Tongue (tissue), 2 donors: Measurements from ENCODE around the gene MED14. TPM values are rescaled to one million over a fixed set of nuclear protein-coding genes. Genes with fewer than 3 reads are reported as not detected.

Source experiments
- DNase-seq: peaks from one replicate; pipeline ENCODE4 v3.0.0-alpha.2; 2015
- total RNA-seq: library from RNA; depleted of rRNA; stranded (reverse); fragments of >200 nt; gene quantifications from one replicate; pipeline ENCODE4 v1.2.3, GENCODE V29; 2014

Gene MED14
- total RNA-seq, 1 donor from 2014 or later, result 42.0 TPM

DNA sequence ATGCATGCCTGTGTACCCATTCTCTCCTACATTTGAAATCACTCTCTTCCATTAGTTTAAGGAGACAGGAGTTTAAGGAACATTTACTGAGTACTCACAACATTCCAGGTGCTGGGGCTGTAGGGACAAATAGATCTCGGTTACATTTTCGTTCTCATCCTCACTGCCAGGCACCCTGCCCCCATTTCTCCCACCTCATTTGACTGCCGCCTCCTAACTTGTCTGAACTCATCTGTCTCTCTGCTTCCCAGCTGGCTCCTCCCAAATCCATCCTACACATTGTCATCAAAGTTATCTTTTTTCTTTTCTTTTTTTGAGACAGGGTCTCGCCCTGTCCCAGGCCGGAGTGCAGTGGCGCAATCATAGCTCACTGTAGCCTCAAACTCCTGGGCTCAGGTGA, 131.9 kb downstream of the MED14 start:
- no peak for DNase-seq

Other genes starting within 250 kb of the MED14 start
- gene ATP6AP2, start 154.6 kb downstream of the MED14 start, total RNA-seq, result 96.7 TPM
- not detected for gene MPC1L, start 112.1 kb downstream of the MED14 start, total RNA-seq
- gene CXorf38, start 88.0 kb downstream of the MED14 start, total RNA-seq, result 16.0 TPM